Measurements from ENCODE around the gene ZFYVE19.
A peak's percentile ranks its signal among the peaks of the same experiment; 100 is the strongest.

The ZFYVE19 gene

GRCh38 chr15:40773902-40774301 is 33.0 kb upstream of the ZFYVE19 start:
- in situ Hi-C loops (cut with MboI; ENCODE audit: low pct_unique_long_range_greater_than_20kb, low sequenced_read_pairs): no loop called here
- DNase-seq: no peak

GRCh38 chr15:40775007-40775406 is 31.9 kb upstream of the ZFYVE19 start:
- DNase-seq: no peak
- in situ Hi-C loops (cut with MboI; ENCODE audit: low pct_unique_long_range_greater_than_20kb, low sequenced_read_pairs): no loop called here

GRCh38 chr15:40775740-40776536 is 31.0 kb upstream of the ZFYVE19 start:
- DNase-seq: no peak
- in situ Hi-C loops (cut with MboI; ENCODE audit: low pct_unique_long_range_greater_than_20kb, low sequenced_read_pairs): no loop called here

- in situ Hi-C loops (cut with MboI; ENCODE audit: low pct_unique_long_range_greater_than_20kb, low sequenced_read_pairs): no loop called here
- no peak for DNase-seq
These were observed 30.2 kb upstream of the ZFYVE19 start for GRCh38 chr15:40776537-40777141.

- peak; percentile 71 for DNase-seq
- in situ Hi-C loops (cut with MboI; ENCODE audit: low pct_unique_long_range_greater_than_20kb, low sequenced_read_pairs): no loop called here
These were observed 24.2 kb upstream of the ZFYVE19 start for GRCh38 chr15:40782609-40783227.

GRCh38 chr15:40785164-40785563 is 21.7 kb upstream of the ZFYVE19 start:
- DNase-seq: no peak
- in situ Hi-C loops (cut with MboI; ENCODE audit: low pct_unique_long_range_greater_than_20kb, low sequenced_read_pairs): no loop called here

- DNase-seq: no peak
- in situ Hi-C loops (cut with MboI; ENCODE audit: low pct_unique_long_range_greater_than_20kb, low sequenced_read_pairs): no loop called here
These were observed 21.1 kb upstream of the ZFYVE19 start for GRCh38 chr15:40785814-40786213.

GRCh38 chr15:40787344-40787841 is 19.5 kb upstream of the ZFYVE19 start:
- in situ Hi-C loops (cut with MboI; ENCODE audit: low pct_unique_long_range_greater_than_20kb, low sequenced_read_pairs): no loop called here

GRCh38 chr15:40787991-40788390 is 18.9 kb upstream of the ZFYVE19 start:
- in situ Hi-C loops (cut with MboI; ENCODE audit: low pct_unique_long_range_greater_than_20kb, low sequenced_read_pairs): no loop called here

More at GRCh38 chr15:40787344-40787841, 19.5 kb upstream of the ZFYVE19 start:
- peak; percentile 88 for DNase-seq

GRCh38 chr15:40789119-40789518 is 17.8 kb upstream of the ZFYVE19 start:
- no peak for DNase-seq
- in situ Hi-C loops (cut with MboI; ENCODE audit: low pct_unique_long_range_greater_than_20kb, low sequenced_read_pairs): no loop called here

More at GRCh38 chr15:40787991-40788390, 18.9 kb upstream of the ZFYVE19 start:
- DNase-seq: no peak

- DNase-seq: no peak
- in situ Hi-C loops (cut with MboI; ENCODE audit: low pct_unique_long_range_greater_than_20kb, low sequenced_read_pairs): no loop called here
These were observed 16.9 kb upstream of the ZFYVE19 start for GRCh38 chr15:40789999-40790398.

GRCh38 chr15:40790718-40791117 is 16.2 kb upstream of the ZFYVE19 start:
- no peak for DNase-seq
- in situ Hi-C loops (cut with MboI; ENCODE audit: low pct_unique_long_range_greater_than_20kb, low sequenced_read_pairs): no loop called here

GRCh38 chr15:40792394-40792793 is 14.5 kb upstream of the ZFYVE19 start:
- DNase-seq: no peak
- in situ Hi-C loops (cut with MboI; ENCODE audit: low pct_unique_long_range_greater_than_20kb, low sequenced_read_pairs): no loop called here

GRCh38 chr15:40793216-40793989 is 13.5 kb upstream of the ZFYVE19 start:
- no peak for DNase-seq
- in situ Hi-C loops (cut with MboI; ENCODE audit: low pct_unique_long_range_greater_than_20kb, low sequenced_read_pairs): no loop called here

GRCh38 chr15:40796041-40796440 is 10.8 kb upstream of the ZFYVE19 start:
- in situ Hi-C loops (cut with MboI; ENCODE audit: low pct_unique_long_range_greater_than_20kb, low sequenced_read_pairs): no loop called here
- DNase-seq: no peak

- DNase-seq: no peak
- in situ Hi-C loops (cut with MboI; ENCODE audit: low pct_unique_long_range_greater_than_20kb, low sequenced_read_pairs): no loop called here
These were observed 10.4 kb upstream of the ZFYVE19 start for GRCh38 chr15:40796512-40796911.

- in situ Hi-C loops (cut with MboI; ENCODE audit: low pct_unique_long_range_greater_than_20kb, low sequenced_read_pairs): no loop called here
- no peak for DNase-seq
These were observed 7.4 kb upstream of the ZFYVE19 start for GRCh38 chr15:40799523-40799922.

GRCh38 chr15:40803076-40803475 is 3.8 kb upstream of the ZFYVE19 start:
- in situ Hi-C loops (cut with MboI; ENCODE audit: low pct_unique_long_range_greater_than_20kb, low sequenced_read_pairs): no loop called here

GRCh38 chr15:40803688-40804087 is 3.2 kb upstream of the ZFYVE19 start:
- no peak for DNase-seq
- in situ Hi-C loops (cut with MboI; ENCODE audit: low pct_unique_long_range_greater_than_20kb, low sequenced_read_pairs): no loop called here

More at GRCh38 chr15:40803076-40803475, 3.8 kb upstream of the ZFYVE19 start:
- no peak for DNase-seq

All from KBM-7 (cell line).